Adrenal gland (tissue), 5 donors: ENCODE data around the gene PTPRE.

Experiments
- CTCF ChIP-seq, 6 experiments: fragments of 450-650 bp in 4 of 6; fragments of 200-600 bp in 2 of 6; sonication (generic) in 1 of 6; IDR thresholded peaks; 1 replicate in 5 of 6; 2 replicates in 1 of 6; pipeline versions ENCODE4 v1.5.1 to v1.8.0; 2016 to 2021; ENCODE audit warnings: antibody characterized with exemption in 6 of 6, mild to moderate bottlenecking in 2 of 6, moderate library complexity in 1 of 6
- POLR2A ChIP-seq, 2 donors: fragments of 450-650 bp; IDR thresholded peaks; one replicate each; pipeline ENCODE4 v1.6.1; 2017; ENCODE audit warnings: antibody characterized with exemption in 2 of 2, mild to moderate bottlenecking in 2 of 2, moderate library complexity in 1 of 2
- donor health status: DM: no; HTN: no; CAD: no.

- TF ChIP-seq CTCF (IDR thresholded peaks at IDR 0.05) = no peak
- TF ChIP-seq POLR2A (IDR thresholded peaks at IDR 0.05) = peak; percentile 59 to 77
Observed at GRCh38 chr10:128047351-128047750, 140.4 kb downstream of the PTPRE start.
